Tibial nerve (tissue), 3 donors: Measurements from ENCODE around the gene ADAMTS17.

Experiments
- POLR2A ChIP-seq, 2 donors: fragments of 450-650 bp; IDR thresholded peaks; one replicate each; pipeline ENCODE4 v1.6.1; 2017; ENCODE audit warnings: antibody characterized with exemption in 2 of 2, mild to moderate bottlenecking in 2 of 2, moderate library complexity in 2 of 2
- TF ChIP-seq, protein P1 (sequence below), 5 experiments: fragments of 200-600 bp in 3 of 5; fragments of 450-650 bp in 2 of 5; sonication (generic) in 3 of 5; IDR thresholded peaks; one replicate each; pipeline ENCODE4 v1.5.1; 2016 to 2019; ENCODE audit warnings: antibody characterized with exemption in 5 of 5, mild to moderate bottlenecking in 3 of 5, moderate library complexity in 2 of 5

DNA sequence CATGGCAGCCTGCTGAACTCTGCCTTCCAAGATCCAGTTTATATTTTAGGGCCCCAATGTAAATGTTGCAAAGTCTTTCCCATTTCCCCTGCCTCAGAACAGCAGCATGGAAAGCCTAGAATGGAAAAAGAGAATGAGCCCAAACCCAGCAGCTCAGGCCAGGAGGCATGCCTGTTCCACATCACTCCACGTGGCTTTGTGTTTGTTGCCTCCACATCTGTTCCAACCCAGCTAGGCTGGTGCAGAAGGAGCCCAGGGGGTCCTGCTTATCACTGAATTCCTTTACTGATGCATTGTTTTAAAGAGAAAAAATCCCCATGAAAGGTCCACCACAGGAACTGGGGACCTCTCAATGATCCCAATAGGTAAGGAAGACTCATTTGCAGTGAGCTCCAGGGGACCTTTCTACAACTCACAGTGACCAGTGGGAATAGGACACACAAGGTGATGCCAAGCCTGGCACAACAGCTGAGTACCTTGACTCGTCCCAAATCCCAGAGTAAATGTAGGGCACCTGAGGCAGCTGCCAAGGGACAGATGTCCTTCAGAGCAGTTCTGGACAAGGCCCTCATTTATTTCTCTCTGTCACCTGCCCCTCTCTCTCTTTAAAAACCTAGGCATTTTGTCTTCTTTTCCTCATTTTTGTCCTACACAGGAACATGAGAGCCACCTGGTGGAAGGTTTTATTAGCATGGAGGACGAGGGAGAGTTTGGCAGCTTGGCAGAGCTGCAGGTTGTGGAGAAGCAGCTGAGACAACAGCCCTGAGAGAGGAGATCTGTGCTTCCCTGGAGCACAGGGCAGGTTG lies 41.7 kb upstream of the ADAMTS17 start:
- TF ChIP-seq, protein P1, sequence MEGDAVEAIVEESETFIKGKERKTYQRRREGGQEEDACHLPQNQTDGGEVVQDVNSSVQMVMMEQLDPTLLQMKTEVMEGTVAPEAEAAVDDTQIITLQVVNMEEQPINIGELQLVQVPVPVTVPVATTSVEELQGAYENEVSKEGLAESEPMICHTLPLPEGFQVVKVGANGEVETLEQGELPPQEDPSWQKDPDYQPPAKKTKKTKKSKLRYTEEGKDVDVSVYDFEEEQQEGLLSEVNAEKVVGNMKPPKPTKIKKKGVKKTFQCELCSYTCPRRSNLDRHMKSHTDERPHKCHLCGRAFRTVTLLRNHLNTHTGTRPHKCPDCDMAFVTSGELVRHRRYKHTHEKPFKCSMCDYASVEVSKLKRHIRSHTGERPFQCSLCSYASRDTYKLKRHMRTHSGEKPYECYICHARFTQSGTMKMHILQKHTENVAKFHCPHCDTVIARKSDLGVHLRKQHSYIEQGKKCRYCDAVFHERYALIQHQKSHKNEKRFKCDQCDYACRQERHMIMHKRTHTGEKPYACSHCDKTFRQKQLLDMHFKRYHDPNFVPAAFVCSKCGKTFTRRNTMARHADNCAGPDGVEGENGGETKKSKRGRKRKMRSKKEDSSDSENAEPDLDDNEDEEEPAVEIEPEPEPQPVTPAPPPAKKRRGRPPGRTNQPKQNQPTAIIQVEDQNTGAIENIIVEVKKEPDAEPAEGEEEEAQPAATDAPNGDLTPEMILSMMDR (IDR thresholded peaks at IDR 0.05) = peak; percentile 8 to 52 (median 21)
- no peak for TF ChIP-seq POLR2A (IDR thresholded peaks at IDR 0.05)
